ENCODE results near the gene PIGT. TPM values are rescaled to one million over a fixed set of nuclear protein-coding genes. Genes with fewer than 3 reads are reported as not detected.

The PIGT gene
- polyA plus RNA-seq, 1 of the 3 experiments (the other 2 are of a cell fraction) = 144 TPM

GRCh38 chr20:45441746-45442145, 25.8 kb downstream of the PIGT start:
- Histone ChIP-seq H3K27me3 (ENCODE audit: insufficient read depth) (peaks cover 13% of the 10 kb centered on the region; the same call in 1 of the 2 replicates), H3K36me3 (replicated peaks in 1 of 2; ENCODE audit: control insufficient read depth in 1 of 2, insufficient read depth in 2 of 2, low read length in 1 of 2) (no peaks in the 10 kb centered on the region), H3K4me1 (ENCODE audit: control insufficient read depth in 1 of 2, insufficient read depth in 2 of 2, low read depth in 1 of 2, low read length in 1 of 2) (no peaks in the 10 kb centered on the region; a peak in 1 of 4 replicates), H3K4me2 (no peak overlapping the region), H3K9me3 (no peaks in the 10 kb centered on the region), H3K27ac (ENCODE audit: low read depth in 2 of 2, low read length in 1 of 2) (no peak overlapping the region), H3K9ac (no peak overlapping the region), H3K9me2 (no peaks in the 10 kb centered on the region), H4K20me1 (ENCODE audit: insufficient read depth) (no peaks in the 10 kb centered on the region), H2AFZ (ENCODE audit: low read depth) (no peak overlapping the region), H3K79me2 (ENCODE audit: insufficient read depth) (no peaks in the 10 kb centered on the region), H3K4me3 (ENCODE audit: low read depth in 2 of 2, low read length in 1 of 2) (no peak overlapping the region), H3F3A (replicated peaks; ENCODE audit: insufficient read depth) (no peaks in the 10 kb centered on the region)
- POLR2A ChIA-PET = no interaction called here
- no peak for DNase-seq
- WGBS (ENCODE audit: low lambda C conversion rate) = 31% methylated on average over 1 of the region's 1 CpG
- CTCF ChIA-PET = no interaction called here
- TF ChIP-seq RFX5 (IDR thresholded peaks at IDR 0.05; ENCODE audit: low read length) (no peak), CTCF (IDR thresholded peaks at IDR 0.05) (no peak), POLR2AphosphoS5 (IDR thresholded peaks at IDR 0.05; ENCODE audit: low read depth, low read length) (no peak), GATA2 (CRISPR knock-in tag; IDR thresholded peaks at IDR 0.05) (no peak), TEAD4 (IDR thresholded peaks at IDR 0.05; ENCODE audit: borderline replicate concordance, insufficient read depth) (no peak), FOXM1 (IDR thresholded peaks at IDR 0.05; ENCODE audit: low read depth) (no peak), IRF3 (IDR thresholded peaks at IDR 0.05; ENCODE audit: low read depth, low read length) (no peak), RAD21 (IDR thresholded peaks at IDR 0.05; ENCODE audit: low read length) (no peak), PBX3 (IDR thresholded peaks at IDR 0.05) (no peak), RXRA (IDR thresholded peaks at IDR 0.05; ENCODE audit: borderline replicate concordance, low read depth) (no peak), MAX (IDR thresholded peaks at IDR 0.05; ENCODE audit: low read depth) (no peak), MXI1 (IDR thresholded peaks at IDR 0.05; ENCODE audit: low read depth, low read length) (no peak), NFIC (IDR thresholded peaks at IDR 0.05; ENCODE audit: borderline replicate concordance) (no peak), EP300 (IDR thresholded peaks at IDR 0.05; ENCODE audit: borderline replicate concordance in 1 of 2, low read depth in 1 of 2, low read length in 1 of 2) (no peak)

- no peaks in the 10 kb centered on the region for H3K36me3 ChIP-seq (replicated peaks in 1 of 2; ENCODE audit: control insufficient read depth in 1 of 2, insufficient read depth in 2 of 2, low read length in 1 of 2)
- H3K4me2 ChIP-seq = no peak overlapping the region
- DNase-seq = no peak
- no peaks in the 10 kb centered on the region for H3K9me2 ChIP-seq
- ChIA-PET CTCF (interaction anchor here (1.0 to 2.3 kb wide), 3 partner anchors 70 to 328 kb away, joined by 4 to 10 read pairs (median 4); no protein-coding TSS in a partner anchor), POLR2A (interaction anchor here (1.1 kb wide), 1 partner anchor 83 kb away, joined by 6 read pairs; no protein-coding TSS in a partner anchor)
- no peak overlapping the region for H3K4me3 ChIP-seq (ENCODE audit: low read depth in 2 of 2, low read length in 1 of 2)
- no peaks in the 10 kb centered on the region for H3K9me3 ChIP-seq
- no peak overlapping the region for H3K9ac ChIP-seq
- H3K4me1 ChIP-seq (ENCODE audit: control insufficient read depth in 1 of 2, insufficient read depth in 2 of 2, low read depth in 1 of 2, low read length in 1 of 2) = no peaks in the 10 kb centered on the region
- H3K27ac ChIP-seq (ENCODE audit: low read depth in 2 of 2, low read length in 1 of 2) = no peak overlapping the region
- no peaks in the 10 kb centered on the region for H4K20me1 ChIP-seq (ENCODE audit: insufficient read depth)
- no peak overlapping the region for H2AFZ ChIP-seq (ENCODE audit: low read depth)
- no peak for TF ChIP-seq MXI1 (IDR thresholded peaks at IDR 0.05; ENCODE audit: low read depth, low read length)
- H3K79me2 ChIP-seq (ENCODE audit: insufficient read depth) = no peaks in the 10 kb centered on the region
- no peaks in the 10 kb centered on the region for H3F3A ChIP-seq (replicated peaks; ENCODE audit: insufficient read depth)
- peaks cover 13% of the 10 kb centered on the region; the same call in 1 of the 2 replicates for H3K27me3 ChIP-seq (ENCODE audit: insufficient read depth)
Observed at GRCh38 chr20:45444050-45444449, 28.1 kb downstream of the PIGT start.

All from SK-N-SH (cell line).